HPDE6-E6E7 (cell line): ENCODE results near the gene MOSPD3.
"Not testable (repeated sequence)": the region's sequence is repeated elsewhere in the genome, so short reads cannot be mapped to it uniquely, and the experiment has no call there.

Experiments used
- DNase-seq: peaks from one replicate; pipeline ENCODE4 v3.0.0; 2011; ENCODE audit warnings: missing footprints; ENCODE audit errors: extremely low spot score

Gene MOSPD3, protein sequence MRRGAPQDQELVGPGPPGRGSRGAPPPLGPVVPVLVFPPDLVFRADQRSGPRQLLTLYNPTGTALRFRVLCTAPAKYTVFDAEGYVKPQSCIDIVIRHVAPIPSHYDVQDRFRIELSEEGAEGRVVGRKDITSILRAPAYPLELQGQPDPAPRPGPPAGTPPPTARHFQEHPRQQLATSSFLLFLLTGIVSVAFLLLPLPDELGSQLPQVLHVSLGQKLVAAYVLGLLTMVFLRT

DNA sequence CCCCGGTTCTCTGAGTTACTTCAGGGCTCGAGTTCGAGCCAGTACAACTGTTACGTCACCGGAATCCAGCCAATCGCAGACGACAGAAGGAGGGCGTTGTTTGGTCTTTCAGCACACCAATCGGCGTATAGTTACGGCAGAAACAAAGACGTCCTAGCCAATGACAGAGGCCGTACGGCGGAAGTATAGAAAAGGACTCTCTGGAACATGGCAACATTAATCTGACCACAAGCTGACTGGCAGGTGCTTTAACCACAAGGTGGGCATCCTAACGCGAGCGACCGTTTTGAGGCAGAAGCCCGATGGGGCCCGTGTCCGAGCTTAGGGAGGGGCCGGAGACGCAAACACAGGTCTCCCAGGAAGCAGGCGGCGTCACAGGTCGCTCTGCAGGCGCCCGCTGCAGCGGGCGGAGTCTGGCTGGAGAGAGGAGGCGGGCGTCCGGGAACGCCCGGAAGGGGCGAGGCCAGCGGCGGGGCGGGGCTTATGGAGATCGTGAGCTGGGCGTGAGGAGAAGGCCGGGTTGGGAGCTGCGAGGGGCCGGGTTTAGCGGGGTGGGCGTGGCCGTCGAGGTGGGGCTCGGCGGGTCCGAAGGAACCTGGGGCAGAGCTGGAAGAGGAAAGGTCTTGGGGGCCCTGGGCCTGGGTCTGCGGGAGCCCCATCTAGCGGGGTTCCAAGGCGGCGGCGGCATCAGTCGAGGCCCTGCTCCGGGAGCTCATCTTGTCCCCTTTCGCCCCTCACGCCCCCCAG is at the start of gene MOSPD3:
Gene MOSPD3, plus strand, starts transcription at position 558 of the 747 bp plus-strand sequence. CDS start 252 bp downstream, outside the sequence.
- peak; percentile 99 for DNase-seq

DNA sequence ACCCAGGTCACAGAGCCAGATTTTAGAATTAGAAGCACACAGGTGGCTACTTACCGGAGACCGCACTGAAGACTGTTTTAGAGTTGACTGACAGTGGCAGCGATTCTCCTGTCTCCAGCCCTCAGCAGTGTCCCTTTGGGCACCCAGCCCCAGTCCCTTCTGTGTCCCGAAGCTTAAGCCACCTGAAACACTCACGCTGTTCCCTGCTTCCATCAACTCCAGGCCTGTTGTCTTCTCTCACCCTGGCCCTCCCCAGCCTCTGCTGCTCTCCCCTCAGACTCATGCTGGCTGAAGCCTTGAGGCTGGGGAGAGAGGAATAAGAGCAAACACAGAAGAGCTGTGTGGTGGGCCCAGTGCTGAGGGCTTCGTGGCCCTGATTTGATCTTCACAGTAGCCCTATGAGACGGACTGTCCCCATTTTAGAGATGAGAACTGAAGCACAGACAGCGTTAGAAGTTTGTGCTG is 49.2 kb upstream of the MOSPD3 start:
- no peak for DNase-seq

DNA sequence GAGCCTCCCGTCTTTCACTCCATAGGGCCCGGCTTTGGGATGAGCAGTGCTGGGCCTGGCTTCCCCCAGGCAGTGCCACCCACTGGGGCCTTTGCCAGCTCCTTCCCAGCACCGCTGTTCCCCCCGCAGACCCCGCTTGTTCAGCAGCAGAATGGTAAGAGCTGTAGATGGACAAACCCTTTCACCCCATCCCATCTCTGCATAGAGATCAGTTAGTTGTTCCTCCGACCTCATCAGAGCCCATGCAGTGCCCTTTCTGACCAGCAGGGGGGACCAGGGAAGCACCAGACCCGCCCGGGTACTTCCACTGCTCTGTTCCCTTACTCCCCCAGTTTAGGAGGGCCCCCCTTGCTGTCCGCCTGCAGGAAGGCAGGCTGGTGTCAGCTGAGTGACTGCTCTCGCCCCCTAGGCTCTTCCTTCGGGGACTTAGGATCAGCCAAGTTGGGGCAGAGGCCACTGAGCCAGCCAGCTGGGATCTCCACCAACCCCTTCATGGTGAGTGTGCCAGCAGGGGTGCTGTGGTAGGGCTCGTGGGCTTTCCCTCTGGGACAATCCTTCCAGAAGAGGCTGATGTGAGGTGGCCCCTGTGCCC is 48.4 kb upstream of the MOSPD3 start:
- peak; percentile 63 for DNase-seq

DNA sequence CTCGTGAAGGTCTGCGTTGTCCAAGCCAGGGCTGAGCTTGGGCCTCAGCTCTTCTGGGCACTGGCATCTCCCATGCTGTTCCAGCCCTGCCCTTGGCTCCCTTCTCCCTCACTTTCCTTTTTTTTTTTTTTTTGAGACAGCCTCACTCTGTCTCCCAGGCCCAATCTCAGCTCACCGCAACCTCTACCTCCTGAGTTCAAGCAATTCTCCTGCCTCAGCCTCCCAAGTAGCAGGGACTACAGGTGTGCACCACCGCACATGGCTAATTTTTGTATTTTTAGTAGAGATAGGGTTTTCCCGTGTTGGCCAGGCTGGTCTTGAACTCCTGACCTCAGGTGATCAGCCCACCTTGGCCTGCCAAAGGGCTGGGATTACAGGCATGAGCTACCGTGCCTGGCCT is 47.9 kb upstream of the MOSPD3 start:
- DNase-seq, result not testable (repeated sequence)

DNA sequence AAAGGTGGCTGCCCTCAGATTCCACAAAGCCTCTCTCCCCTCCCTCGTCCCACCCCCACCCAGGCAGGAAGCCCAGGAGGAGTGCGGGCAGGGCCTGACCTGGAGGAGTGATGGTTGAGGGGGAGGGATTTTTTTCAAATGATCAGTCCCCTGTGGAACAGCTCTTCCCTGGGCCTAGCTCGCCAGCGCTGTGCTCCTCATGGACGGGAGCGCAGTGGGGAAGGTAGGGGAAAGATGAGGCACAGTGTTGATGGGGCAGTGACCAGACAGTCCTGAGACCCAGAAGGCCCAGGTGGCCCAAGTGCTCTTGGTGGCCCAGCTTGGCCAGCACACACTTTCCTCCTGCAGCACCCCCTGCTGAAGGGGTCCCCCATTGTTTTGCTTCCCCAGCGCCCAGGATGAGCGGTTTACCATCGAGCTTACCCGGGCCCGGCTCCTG is 47.2 kb upstream of the MOSPD3 start:
- DNase-seq, result no peak

DNA sequence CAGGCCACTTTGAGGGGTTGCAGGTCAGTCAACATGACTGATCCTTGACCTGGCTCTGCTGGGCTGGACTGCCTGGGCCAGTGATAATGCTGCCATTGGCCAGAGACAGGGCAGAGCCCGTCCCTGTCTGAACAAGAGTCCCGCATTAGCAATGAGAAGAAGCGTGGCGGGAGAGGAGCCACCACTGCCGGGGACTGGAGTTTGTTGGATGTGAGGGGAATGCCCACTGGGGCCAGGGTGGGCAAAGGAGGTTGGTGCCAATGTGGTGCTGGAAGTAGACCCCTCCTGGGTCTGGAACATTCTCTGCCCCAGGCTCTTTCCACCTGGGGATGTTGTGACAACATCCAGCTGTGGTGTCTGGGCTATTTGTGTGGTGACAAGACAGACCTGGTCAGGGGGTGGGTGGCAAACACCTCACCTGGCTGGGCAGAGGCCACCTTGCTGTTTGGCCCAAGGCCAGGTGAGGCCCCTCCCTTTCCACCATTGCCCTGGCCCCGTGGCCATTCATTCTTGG is 46.3 kb upstream of the MOSPD3 start:
- DNase-seq, result no peak

DNA sequence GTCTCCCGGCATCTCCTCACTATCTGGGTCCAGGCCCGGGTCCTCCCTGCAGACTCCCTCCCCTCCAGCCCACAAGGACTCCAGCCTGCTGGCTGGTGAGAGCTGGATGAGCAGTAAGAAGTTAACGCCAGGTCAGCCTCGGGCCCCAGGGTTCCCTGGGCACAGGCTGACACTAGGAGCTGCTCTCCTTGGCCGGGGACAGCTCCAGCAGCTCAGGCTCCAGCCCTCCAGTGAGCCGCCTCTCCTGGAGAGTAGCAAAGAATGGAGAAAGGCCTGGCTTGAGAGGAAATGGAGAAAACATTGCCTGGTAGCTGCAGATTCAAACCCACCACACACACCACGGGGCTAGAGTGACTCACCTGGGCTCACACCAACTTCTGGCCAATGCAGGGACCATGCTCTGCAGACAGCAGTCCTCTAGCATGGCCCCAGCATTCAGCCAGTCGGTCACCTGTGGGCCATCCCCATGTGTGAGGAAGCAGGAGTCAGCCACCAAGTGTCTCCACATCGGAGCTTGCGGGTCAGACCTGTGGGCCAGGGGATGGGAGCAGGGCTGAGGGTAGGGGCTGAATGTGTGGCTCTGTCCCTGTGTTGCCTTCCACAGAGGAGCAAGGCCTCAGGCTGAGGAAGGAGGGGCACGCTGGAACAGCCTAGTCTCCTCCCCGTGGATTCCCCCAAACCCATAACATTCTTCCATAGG is 45.2 kb upstream of the MOSPD3 start:
- DNase-seq, result no peak

DNA sequence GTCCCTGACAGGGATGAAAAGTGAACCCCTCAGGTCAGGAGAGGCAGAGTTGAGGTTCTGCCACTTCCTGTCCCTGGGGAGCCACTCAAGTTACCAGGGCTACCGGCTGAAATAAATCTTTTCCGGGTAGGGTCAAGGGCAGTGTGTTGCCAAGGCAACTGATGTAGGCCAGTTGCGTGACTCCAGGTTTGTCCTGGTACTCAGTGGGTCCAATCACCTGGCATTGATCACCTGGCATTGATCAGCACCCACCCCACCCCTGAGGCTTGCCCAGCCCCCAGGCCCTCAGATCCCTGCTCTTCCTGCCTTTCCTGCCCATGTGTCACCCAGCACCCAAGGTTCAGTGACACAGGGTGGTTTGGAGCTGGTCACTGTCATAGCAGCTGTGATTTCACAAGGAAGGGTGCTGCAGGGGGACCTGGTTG is 44.6 kb upstream of the MOSPD3 start:
- DNase-seq, result no peak

DNA sequence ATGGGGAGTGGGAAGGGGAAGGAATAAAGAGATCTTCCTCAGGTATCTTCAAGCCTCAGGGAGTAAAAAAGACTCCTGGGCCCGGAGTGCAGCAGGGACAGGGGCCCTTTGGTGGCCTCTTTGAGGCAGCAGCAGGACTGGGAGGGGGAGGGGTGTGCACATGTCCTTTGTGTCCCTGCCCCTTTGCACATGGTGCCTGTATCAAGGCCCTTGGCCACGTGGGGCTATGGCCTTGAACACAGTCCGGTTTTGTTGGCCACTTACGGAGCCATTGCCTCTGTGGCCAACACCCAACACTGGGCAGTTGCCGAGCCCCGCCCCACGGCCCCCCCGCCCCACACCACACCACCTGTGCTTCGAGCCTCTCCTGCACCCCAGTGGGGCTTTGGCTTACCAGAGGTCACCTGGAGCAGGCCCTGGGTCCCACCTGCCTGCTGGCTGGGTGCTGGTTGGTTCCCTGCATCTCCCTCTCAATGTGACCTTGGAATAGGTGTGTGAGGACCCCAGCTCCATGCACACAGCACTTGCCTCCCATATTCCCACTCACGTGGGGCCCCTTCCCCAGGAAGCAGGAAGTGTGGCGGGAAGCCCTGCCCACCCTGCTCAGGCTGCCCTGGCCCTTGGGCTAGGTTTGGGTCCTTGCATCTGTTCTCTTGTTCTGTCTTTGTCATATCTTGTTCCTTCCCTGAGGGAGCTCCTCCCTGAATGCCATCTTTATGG is 44.0 kb upstream of the MOSPD3 start:
- DNase-seq, result no peak

DNA sequence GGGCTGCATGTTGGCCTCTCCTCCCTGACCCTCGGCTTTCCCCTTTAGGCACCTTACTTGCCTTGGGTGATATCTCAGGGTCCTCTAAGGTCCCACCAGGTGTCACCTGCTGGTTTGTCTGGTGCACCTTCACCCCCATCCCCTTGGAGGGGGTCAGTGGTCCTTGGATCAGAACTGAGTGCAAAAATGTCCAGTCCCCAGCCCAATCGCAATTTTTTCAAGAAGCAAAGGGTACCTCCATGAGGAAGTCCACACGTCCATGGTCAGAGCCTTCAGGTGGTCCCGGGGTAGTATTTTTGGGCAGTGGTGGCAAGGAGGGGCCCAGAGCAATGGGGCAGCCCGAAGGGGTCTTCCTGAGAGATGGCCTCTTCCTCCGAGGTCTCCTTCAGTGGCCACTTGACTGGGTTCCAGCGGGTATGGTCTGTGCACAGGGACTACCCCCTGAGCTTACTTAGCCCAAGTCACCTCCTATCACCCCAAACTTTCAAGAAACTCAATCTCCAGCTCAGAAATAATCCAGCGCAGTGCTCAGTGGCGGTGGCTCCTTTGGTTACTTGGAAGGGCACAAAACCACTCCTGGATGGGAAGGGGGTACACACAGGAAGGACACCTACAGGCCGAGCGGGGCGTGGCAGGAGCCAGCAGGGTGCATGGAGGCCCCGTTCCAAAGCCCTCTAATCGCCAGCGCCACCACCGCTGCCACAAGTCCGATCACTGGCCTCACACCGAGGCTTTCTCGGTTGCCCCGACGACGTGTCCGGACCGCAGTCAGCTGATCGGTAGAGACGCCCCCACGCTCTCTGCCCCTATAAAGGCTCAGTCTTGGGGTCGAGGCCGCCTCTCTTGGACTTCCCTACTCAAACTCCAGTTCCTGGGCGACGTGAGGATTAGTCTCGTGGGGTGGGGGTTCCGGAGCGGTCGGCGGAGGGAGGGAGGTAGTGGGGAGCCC is 43.2 kb upstream of the MOSPD3 start:
- no peak for DNase-seq

DNA sequence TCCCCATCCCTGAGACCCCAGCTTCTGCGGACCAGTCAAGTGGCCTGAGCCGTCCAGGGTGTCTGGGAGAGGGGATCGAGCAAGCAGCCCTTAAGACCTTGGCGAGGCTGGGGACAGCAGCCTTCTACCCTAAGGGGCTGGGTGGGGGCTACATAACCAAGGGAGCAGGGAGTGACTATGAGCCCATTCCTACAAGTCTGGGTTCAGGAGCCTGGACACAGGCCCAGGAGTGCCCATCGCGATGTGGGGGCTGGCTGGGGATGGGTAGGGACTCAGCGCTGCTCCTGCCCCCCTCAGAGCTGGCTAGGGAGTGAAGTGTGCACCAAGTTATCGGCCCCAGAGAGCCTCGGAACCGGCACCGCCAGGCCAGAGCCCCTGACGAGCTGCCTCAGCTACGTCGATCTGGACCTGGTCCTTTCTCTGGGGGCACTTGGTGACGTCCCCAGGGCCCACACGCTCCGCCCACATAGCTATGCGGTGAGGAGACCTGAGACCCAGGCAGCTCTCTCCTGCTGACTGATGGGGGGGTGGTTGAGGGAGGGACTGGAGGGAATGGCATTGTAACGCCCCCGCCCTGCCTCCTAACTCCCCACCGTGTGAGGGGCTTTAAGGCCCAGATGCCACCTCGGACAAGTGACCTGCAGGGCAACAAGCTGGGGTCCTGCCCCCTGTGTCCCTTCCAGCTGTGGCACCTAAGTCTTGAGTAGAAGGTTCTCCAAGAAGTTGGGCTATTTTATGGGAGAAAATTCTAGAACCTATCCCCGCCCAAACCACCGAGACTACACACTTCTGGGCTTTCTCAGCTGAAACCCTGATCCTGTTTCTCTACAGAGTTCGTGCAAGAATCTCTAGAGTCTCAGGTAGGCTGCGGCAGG is 41.1 kb upstream of the MOSPD3 start:
- DNase-seq, result no peak

DNA sequence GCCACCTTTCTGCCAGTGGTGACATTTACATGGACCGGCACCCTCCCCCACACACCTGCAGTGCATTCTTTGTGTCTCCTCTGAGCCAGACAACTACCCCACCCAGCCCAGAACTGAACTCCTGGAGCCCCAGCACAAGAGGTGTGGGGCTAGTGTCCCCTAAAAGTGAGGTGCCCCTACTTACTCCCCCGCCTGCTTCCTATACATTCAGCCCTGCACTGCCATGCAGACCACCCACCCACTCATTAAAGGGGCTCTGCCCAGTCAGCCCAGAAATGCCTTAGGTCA is 40.6 kb upstream of the MOSPD3 start:
- DNase-seq, result no peak

DNA sequence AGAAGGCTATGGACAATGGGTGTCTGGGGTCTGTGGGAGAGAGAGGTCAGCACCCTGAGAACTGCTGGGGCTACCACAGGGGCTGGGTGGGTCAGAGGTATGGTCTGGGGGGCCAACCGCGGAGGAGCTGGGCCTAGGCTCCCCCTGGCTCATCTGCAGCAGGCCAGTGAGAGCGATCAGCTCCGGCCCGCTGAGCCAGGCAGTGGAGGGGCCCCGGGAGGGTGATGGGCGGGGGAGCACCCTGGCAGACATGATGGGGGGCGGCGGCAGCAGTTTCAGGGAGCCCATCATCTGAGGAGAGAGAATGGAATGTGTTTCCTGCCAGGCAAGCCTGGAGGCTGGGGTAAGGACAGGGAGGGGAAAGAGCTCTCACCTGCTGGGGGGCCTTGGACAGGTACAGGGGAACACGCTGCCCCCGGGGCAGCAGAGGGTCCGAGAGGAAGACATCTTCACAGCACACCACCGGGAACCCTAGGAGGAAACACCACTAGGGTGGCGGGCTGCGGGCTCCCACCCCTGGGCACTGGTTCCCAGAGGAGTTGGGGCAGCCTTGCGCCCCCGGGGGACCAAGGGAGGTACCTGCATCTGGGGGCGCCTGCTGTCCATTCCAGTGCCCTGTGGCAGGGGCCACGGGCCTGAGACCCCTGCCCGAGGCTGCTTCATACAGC is 39.9 kb upstream of the MOSPD3 start:
- DNase-seq, result no peak

DNA sequence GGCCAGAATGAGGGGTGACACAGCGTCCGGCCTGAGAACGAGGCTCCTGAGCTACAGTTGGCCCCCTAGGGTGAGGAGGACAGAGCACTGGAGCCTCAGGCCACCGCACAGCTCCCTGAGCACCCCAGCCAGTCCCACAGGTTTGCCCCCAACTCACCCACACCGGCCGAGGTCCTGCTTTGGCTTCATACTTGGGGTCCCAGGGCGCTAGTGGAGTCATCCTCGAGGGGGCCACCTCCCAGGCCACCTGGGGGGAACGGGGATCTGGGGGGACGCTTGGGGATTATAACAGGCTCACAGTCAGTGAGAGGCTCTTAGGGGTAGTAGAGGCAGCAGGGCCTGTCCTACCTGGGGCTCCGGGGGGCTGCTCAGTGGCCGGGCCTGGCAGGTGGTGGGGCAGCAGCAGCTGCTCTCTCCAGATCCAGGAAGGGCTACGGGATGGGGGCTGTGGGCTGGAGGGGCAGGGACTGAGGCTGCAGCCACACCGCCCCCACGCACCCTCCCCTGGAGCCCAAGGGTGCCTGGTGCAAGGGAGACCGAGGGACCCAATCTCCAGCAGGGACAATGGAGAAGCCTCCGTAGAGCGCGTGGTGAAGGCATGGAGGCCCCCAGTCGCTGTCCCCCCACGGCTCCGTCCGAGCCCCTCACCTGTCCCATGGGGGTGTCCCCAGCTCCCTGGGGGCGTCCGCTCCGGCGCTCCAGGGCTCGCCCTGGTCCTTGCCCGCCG is 39.2 kb upstream of the MOSPD3 start:
- no peak for DNase-seq

DNA sequence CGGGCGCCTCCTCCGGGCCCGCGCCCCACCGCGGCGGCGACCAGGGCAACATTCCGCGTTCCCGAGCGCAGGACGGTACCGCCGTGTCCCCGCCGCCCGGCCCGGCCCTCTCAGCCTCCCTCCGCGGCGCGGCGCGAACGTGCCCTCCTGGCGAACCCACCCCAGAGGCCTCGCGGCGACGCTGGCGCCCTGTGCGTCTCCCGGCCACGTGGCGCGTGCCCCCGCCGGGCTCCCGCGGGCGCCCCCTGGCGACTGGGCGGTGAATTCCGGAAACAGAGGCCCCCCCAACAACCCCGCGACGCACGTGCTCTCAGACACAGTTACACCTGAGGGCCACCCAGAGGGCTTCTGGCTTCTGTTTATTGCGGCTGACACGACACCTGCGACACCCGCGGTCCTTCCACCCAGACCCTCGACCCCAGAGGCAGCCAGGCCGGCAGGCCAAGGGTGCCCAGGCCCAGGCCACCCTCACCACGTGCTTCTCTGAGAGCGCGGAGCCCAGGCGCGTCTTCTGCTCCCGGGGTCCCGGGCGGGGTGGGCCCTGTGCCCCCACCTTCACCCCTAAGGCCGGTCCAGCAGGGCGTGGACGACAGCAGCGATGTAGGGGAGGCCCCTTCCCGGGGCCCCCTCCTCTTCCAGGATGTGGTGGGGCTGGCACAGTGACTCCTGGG is 38.5 kb upstream of the MOSPD3 start, which contains the start of gene SAP25:
Gene SAP25, minus strand, starts transcription at position 210 of the 671 bp plus-strand sequence. Its CDS starts 158 bp downstream, at position 52.
- no peak for DNase-seq

DNA sequence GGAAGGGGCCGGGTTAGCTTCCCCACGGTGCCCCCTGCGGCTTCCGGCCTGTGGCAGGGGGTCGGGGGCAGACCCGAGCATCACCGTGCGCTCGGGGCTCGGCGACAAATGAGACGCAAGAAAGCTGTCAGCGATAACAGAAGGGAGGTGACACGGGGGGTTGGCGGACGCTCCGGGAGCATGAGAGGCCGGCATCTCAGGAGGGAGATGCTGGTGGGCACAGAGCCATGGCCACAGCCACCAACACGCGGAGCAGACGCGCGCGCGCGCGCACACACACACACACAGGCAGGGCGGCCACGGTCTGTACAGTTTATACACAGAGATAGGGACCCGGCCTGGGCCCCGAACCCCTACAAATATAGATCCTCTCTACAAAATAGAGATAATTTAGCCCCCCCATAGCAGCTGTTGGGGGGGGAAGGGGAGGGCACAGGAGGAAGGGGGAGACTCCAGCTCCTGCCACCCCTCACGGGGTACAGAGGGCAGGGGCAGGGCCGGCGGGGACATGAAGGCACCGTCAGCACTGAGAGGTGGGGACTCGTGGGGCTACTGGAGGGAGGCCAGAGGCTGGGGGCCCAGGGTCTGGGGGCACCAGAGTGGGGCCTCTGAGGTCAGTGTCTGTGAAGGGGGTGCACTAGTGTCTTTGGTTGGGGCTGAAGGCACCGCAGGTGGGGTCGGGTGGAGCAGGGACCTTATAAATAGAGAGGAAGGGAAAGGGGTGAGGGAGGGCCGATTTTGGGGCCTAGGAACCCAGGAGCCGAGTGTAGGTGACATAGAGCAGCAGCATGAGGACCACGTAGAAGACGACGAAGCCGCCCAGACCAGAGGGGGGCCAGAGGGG is 37.8 kb upstream of the MOSPD3 start:
- DNase-seq, result no peak
